H1 (cell line): ENCODE data around the gene ZNF407. TPM values are rescaled to one million over a fixed set of nuclear protein-coding genes. Genes with fewer than 3 reads are reported as not detected.

ENCODE experiments used
- CTCF ChIA-PET: fragments of 300-600 bp; sonication (Branson Sonifier 250); formaldehyde crosslinking; loops from one replicate; lab custom pipeline; 2021; ENCODE audit not compliant: partially characterized antibody; lab: Charles Lee
- POLR2A ChIA-PET: fragments of 300-600 bp; sonication (Branson Sonifier 250); formaldehyde crosslinking; loops from one replicate; lab custom pipeline; 2021; ENCODE audit warnings: inconsistent platforms; ENCODE audit not compliant: partially characterized antibody; lab: Charles Lee
- DNase-seq, 2 experiments: peaks; one replicate each; pipeline versions ENCODE4 v3.0.0 to v3.0.0-alpha.2; 2010 to 2022; ENCODE audit warnings: low spot score in 2 of 2, low read depth in 1 of 2, mixed read lengths in 1 of 2
- FAIRE-seq: peaks from 2 replicates; lab custom pipeline; 2011; peaks lifted over from hg19 to GRCh38; lab: Jason Lieb, UNC
- H2AFZ ChIP-seq: 2 replicates; pipeline ENCODE4 v1.8.1; 2012; ENCODE audit warnings: low read length, inconsistent platforms
- H2AK5ac ChIP-seq: 2 replicates; pipeline ENCODE4 v1.6.1; 2013; ENCODE audit warnings: low read depth, low read length
- H2BK120ac ChIP-seq: replicated peaks from 2 replicates; pipeline ENCODE3; 2013; ENCODE audit warnings: low read depth, low read length, inconsistent platforms
- H2BK12ac ChIP-seq: 2 replicates; pipeline ENCODE4 v1.6.1; 2013; ENCODE audit warnings: low read depth, low read length
- H2BK15ac ChIP-seq: 2 replicates; pipeline ENCODE4 v1.6.1; 2013; ENCODE audit warnings: low read length
- H2BK20ac ChIP-seq: 2 replicates; pipeline ENCODE4 v1.6.1; 2013; ENCODE audit warnings: low read length
- H2BK5ac ChIP-seq: 2 replicates; pipeline ENCODE4 v1.6.1; 2013; ENCODE audit warnings: low read depth, low read length
- H3K14ac ChIP-seq: 2 replicates; pipeline ENCODE4 v1.6.1; 2013; ENCODE audit warnings: inconsistent platforms; ENCODE audit not compliant: insufficient read length
- H3K18ac ChIP-seq: 2 replicates; pipeline ENCODE4 v1.6.1; 2013; ENCODE audit warnings: low read length; ENCODE audit errors: extremely low read depth
- H3K23ac ChIP-seq: 2 replicates; pipeline ENCODE4 v1.6.1; 2013; ENCODE audit warnings: inconsistent platforms; ENCODE audit not compliant: insufficient read length
- H3K23me2 ChIP-seq: 2 replicates; pipeline ENCODE4 v1.6.1; 2013; ENCODE audit warnings: low read depth, low read length
- H3K27ac ChIP-seq: 2 replicates; pipeline ENCODE4 v1.6.1; 2011; ENCODE audit warnings: low read depth, low read length, inconsistent platforms
- H3K27me3 ChIP-seq, 4 experiments: replicated peaks in 1 of 4; 1 replicate in 1 of 4; 2 replicates in 3 of 4; pipeline versions ENCODE4 v1.6.1 to v1.8.1; 2011 to 2013; ENCODE audit warnings: low read length in 3 of 4, mild to moderate bottlenecking in 3 of 4, inconsistent platforms in 2 of 4, mixed read lengths in 2 of 4, moderate library complexity in 1 of 4; ENCODE audit not compliant: control insufficient read depth in 3 of 4, insufficient read depth in 3 of 4; ENCODE audit errors: extremely low read depth in 1 of 4
- H3K36me3 ChIP-seq, 4 experiments: 2 replicates each; pipeline versions ENCODE4 v1.6.1 to v1.8.1; 2011 to 2013; ENCODE audit warnings: mild to moderate bottlenecking in 4 of 4, low read length in 3 of 4, moderate library complexity in 2 of 4, control low read depth in 1 of 4, inconsistent platforms in 1 of 4; ENCODE audit not compliant: insufficient read depth in 4 of 4, control insufficient read depth in 2 of 4
- H3K4ac ChIP-seq: replicated peaks from 2 replicates; pipeline ENCODE3; 2013; ENCODE audit warnings: low read length, low read depth, mixed read lengths, inconsistent platforms; ENCODE audit not compliant: insufficient read length
- H3K4me1 ChIP-seq, 4 experiments: replicated peaks in 1 of 4; 1 replicate in 1 of 4; 2 replicates in 3 of 4; pipeline versions ENCODE4 v1.6.1 to v1.8.1; 2011 to 2013; ENCODE audit warnings: low read length in 3 of 4, inconsistent platforms in 2 of 4, mixed read lengths in 1 of 4; ENCODE audit not compliant: insufficient read depth in 4 of 4, control insufficient read depth in 3 of 4
- H3K4me2 ChIP-seq, 2 experiments: 2 replicates each; pipeline versions ENCODE4 v1.6.1 to v1.8.1; 2011 to 2013; ENCODE audit warnings: low read depth in 2 of 2, low read length in 2 of 2, control low read depth in 1 of 2, inconsistent platforms in 1 of 2, mild to moderate bottlenecking in 1 of 2; ENCODE audit not compliant: insufficient read depth in 1 of 2
- H3K4me3 ChIP-seq, 4 experiments: fragments of 200-600, 300-600 bp in 1 of 4; sonication (generic), shearing (Covaris generic), sonication (Bioruptor Twin) in 1 of 4; 2 replicates each; pipeline versions ENCODE4 v1.5.1 to v1.8.1; 2011 to 2016; ENCODE audit warnings: low read length in 4 of 4, low read depth in 3 of 4, control low read depth in 2 of 4, inconsistent platforms in 2 of 4, mild to moderate bottlenecking in 2 of 4, mixed read lengths in 1 of 4, moderate library complexity in 1 of 4; ENCODE audit not compliant: insufficient read depth in 2 of 4; ENCODE audit errors: extremely low read depth in 1 of 4
- H3K56ac ChIP-seq: replicated peaks from 2 replicates; pipeline ENCODE3; 2013; ENCODE audit warnings: low read depth, mild to moderate bottlenecking, mixed read lengths, low read length, inconsistent platforms; ENCODE audit not compliant: insufficient read length
- H3K79me1 ChIP-seq: 2 replicates; pipeline ENCODE4 v1.6.1; 2013; ENCODE audit warnings: low read depth, low read length, control low read depth
- H3K79me2 ChIP-seq, 2 experiments: 2 replicates each; pipeline versions ENCODE4 v1.6.1 to v1.8.1; 2012 to 2013; ENCODE audit warnings: low read length in 2 of 2, mild to moderate bottlenecking in 2 of 2, inconsistent platforms in 1 of 2; ENCODE audit not compliant: insufficient read depth in 2 of 2, control insufficient read depth in 1 of 2
- H3K9ac ChIP-seq, 4 experiments: replicated peaks in 1 of 4; 1 replicate in 1 of 4; 2 replicates in 3 of 4; pipeline versions ENCODE4 v1.6.1 to v1.8.1; 2011 to 2013; ENCODE audit warnings: low read depth in 3 of 4, low read length in 3 of 4, control low read depth in 2 of 4, mild to moderate bottlenecking in 2 of 4, moderate library complexity in 2 of 4, inconsistent platforms in 1 of 4; ENCODE audit errors: extremely low read depth in 1 of 4
- H3K9me3 ChIP-seq, 2 experiments: 2 replicates each; pipeline versions ENCODE4 v1.6.1 to v1.8.1; 2012 to 2013; ENCODE audit warnings: mild to moderate bottlenecking in 2 of 2, moderate library complexity in 2 of 2, control low read depth in 1 of 2, inconsistent platforms in 1 of 2, low read depth in 1 of 2, low read length in 1 of 2, mixed read lengths in 1 of 2; ENCODE audit not compliant: insufficient read depth in 2 of 2
- H4K20me1 ChIP-seq, 2 experiments: replicated peaks in 1 of 2; 2 replicates each; pipeline versions ENCODE3 to v1.8.1; 2011 to 2013; ENCODE audit warnings: inconsistent platforms in 2 of 2, low read length in 2 of 2, mild to moderate bottlenecking in 1 of 2; ENCODE audit not compliant: insufficient read depth in 2 of 2, control insufficient read depth in 1 of 2
- H4K5ac ChIP-seq: 2 replicates; pipeline ENCODE4 v1.6.1; 2013; ENCODE audit warnings: low read length, low read depth, mixed read lengths, inconsistent platforms; ENCODE audit not compliant: insufficient read length
- H4K8ac ChIP-seq: 2 replicates; pipeline ENCODE4 v1.8.0; 2013; ENCODE audit warnings: mild to moderate bottlenecking, moderate library complexity, low read length, inconsistent platforms; ENCODE audit not compliant: insufficient read depth; ENCODE audit errors: extremely low read depth
- H4K91ac ChIP-seq: replicated peaks from 2 replicates; pipeline ENCODE3; 2013; ENCODE audit warnings: low read length, mixed read lengths, inconsistent platforms; ENCODE audit not compliant: insufficient read length
- ATF3 ChIP-seq: IDR thresholded peaks from 2 replicates; pipeline ENCODE4 v1.6.1; 2011; ENCODE audit warnings: low read depth, mild to moderate bottlenecking, low read length; ENCODE audit not compliant: insufficient read depth
- BRCA1 ChIP-seq: IDR thresholded peaks from 2 replicates; pipeline ENCODE4 v1.6.1; 2012; ENCODE audit warnings: low read depth, low read length, improper control_type of control experiment
- CHD1 ChIP-seq: IDR thresholded peaks from 2 replicates; pipeline ENCODE4 v1.6.1; 2012; ENCODE audit warnings: low read depth, low read length, improper control_type of control experiment
- CHD2 ChIP-seq: IDR thresholded peaks from 2 replicates; pipeline ENCODE4 v1.6.1; 2012; ENCODE audit warnings: low read length, improper control_type of control experiment
- CREB1 ChIP-seq: IDR thresholded peaks from 2 replicates; pipeline ENCODE4 v1.6.1; 2012; ENCODE audit warnings: inconsistent platforms
- CTBP2 ChIP-seq: IDR thresholded peaks from 2 replicates; pipeline ENCODE4 v1.7.0; 2011; ENCODE audit warnings: borderline replicate concordance, mild to moderate bottlenecking, moderate library complexity, mixed read lengths, low read length; ENCODE audit not compliant: insufficient read depth, insufficient read length
- CTCF ChIP-seq, 3 experiments: IDR thresholded peaks; 1 replicate in 2 of 3; 2 replicates in 1 of 3; pipeline versions ENCODE4 v1.5.1 to v1.6.1; 2011; ENCODE audit warnings: low read length in 3 of 3, mild to moderate bottlenecking in 3 of 3, inconsistent platforms in 2 of 3, low read depth in 1 of 3, moderate library complexity in 1 of 3; ENCODE audit not compliant: insufficient read depth in 1 of 3; ENCODE audit errors: control extremely low read depth in 1 of 3
- E2F6 ChIP-seq: IDR thresholded peaks from 2 replicates; pipeline ENCODE4 v1.6.1; 2012; ENCODE audit warnings: inconsistent platforms
- HDAC2 ChIP-seq, 2 experiments: fragments of 300-600 bp in 1 of 2; sonication (generic) in 1 of 2; IDR thresholded peaks; 2 replicates each; pipeline ENCODE4 v1.6.1; 2011 to 2012; ENCODE audit warnings: low read depth in 2 of 2, low read length in 2 of 2, mild to moderate bottlenecking in 2 of 2, moderate library complexity in 2 of 2, borderline replicate concordance in 1 of 2, inconsistent platforms in 1 of 2
- KDM5A ChIP-seq: fragments of 200-600 bp; IDR thresholded peaks from 2 replicates; pipeline ENCODE4 v1.7.1; 2012; ENCODE audit warnings: mild to moderate bottlenecking, low read length, inconsistent platforms, mixed read lengths
- POU5F1 ChIP-seq: IDR thresholded peaks from 2 replicates; pipeline ENCODE4 v1.6.1; 2011; ENCODE audit warnings: low read depth, mild to moderate bottlenecking, low read length, moderate library complexity
- WGBS, 2 experiments: shearing (Covaris generic) in 1 of 2; methylation state at CpG; one replicate each; pipeline versions ENCODE4 v1.1.6 to v1.1.7; 2013 to 2015; ENCODE audit warnings: low lambda C conversion rate in 2 of 2, mixed read lengths in 2 of 2, inconsistent platforms in 1 of 2, low coverage in 1 of 2, missing lambda C conversion rate in 1 of 2; ENCODE audit not compliant: insufficient replicate concordance in 2 of 2, insufficient coverage in 1 of 2, insufficient read length in 1 of 2; ENCODE audit errors: extremely low coverage in 1 of 2, missing lambda C conversion rate in 1 of 2; 5-methylcytosine and 5-hydroxymethylcytosine counted together
- polyA plus RNA-seq, 7 experiments: library from polyadenylated mRNA; depleted of rRNA in 3 of 7; stranded (reverse) in 5 of 7; unstranded in 2 of 7; fragments of >200 nt in 5 of 7; fragments of 200-250 nt in 2 of 7; gene quantifications; 1 replicate in 5 of 7; 2 replicates in 1 of 7; 4 replicates in 1 of 7; pipeline versions ENCODE4 v1.2.1 to v1.2.3, GENCODE V29; 2011 to 2013; ENCODE audit warnings: missing spikeins in 2 of 7, mixed read lengths in 2 of 7
- total RNA-seq: library from RNA; stranded (reverse); fragmentation: NEBNext Ultra II Directional; extraction: Animal tissue kit (Norgen Biotek cat#: 25700); gene quantifications from 2 replicates; pipeline ENCODE4 v1.2.1, GENCODE V29; 2021

ZNF407 gene
- total and polyA plus RNA-seq, 2 of the 8 experiments (the other 6 are each of a cell fraction or from before 2014, with no cell fraction given) = 1.5 to 6.8 TPM

GRCh38 chr18:74902147-74902455, 304.4 kb downstream of the ZNF407 start:
- Histone ChIP-seq H4K5ac (no peak overlapping the region), H3K79me1 (no peaks in the 10 kb centered on the region), H2AFZ (no peak overlapping the region), H3K4ac (no peak overlapping the region), H4K91ac (no peak overlapping the region), H3K9ac (no peak overlapping the region), H3K14ac (no peak overlapping the region), H3K36me3 (no peaks in the 10 kb centered on the region), H3K23me2 (no peaks in the 10 kb centered on the region), H3K56ac (no peak overlapping the region), H3K23ac (no peak overlapping the region), H3K4me1 (peaks cover 0 to 3% (median 0%) of the 10 kb centered on the region in 4 experiments; a peak in 1 of 7 replicates), H3K18ac (no peak overlapping the region), H2BK20ac (no peak overlapping the region), H4K8ac (no peak overlapping the region), H4K20me1 (no peaks in the 10 kb centered on the region), H2AK5ac (no peak overlapping the region), H3K27me3 (no peaks in the 10 kb centered on the region), H3K9me3 (no peaks in the 10 kb centered on the region), H2BK5ac (no peak overlapping the region), H2BK15ac (no peak overlapping the region), H3K27ac (no peak overlapping the region), H3K4me3 (no peak overlapping the region), H3K4me2 (no peak overlapping the region), H2BK12ac (no peak overlapping the region), H2BK120ac (no peak overlapping the region), H3K79me2 (no peaks in the 10 kb centered on the region)
- ChIA-PET POLR2A (no interaction called here), CTCF (interaction anchor here (1.0 to 1.9 kb wide), 3 partner anchors 12 to 150 kb away, joined by 3 to 4 read pairs (median 3); no protein-coding TSS in a partner anchor)
- FAIRE-seq = no peak
- WGBS, 2 experiments = 97% methylated on average over 13 of the region's 13 CpGs; no CpG with 5 or more reads in 1 of the 2 experiments
- no peak for DNase-seq
- no peak for TF ChIP-seq ATF3
- no peak for TF ChIP-seq HDAC2 (IDR thresholded peaks at IDR 0.05; ENCODE audit: borderline replicate concordance in 1 of 2, low read depth in 2 of 2, low read length in 2 of 2)
- TF ChIP-seq CTBP2 = no peak
- no peak for TF ChIP-seq CHD1
- TF ChIP-seq CTCF (IDR thresholded peaks at IDR 0.05; ENCODE audit: control extremely low read depth in 1 of 3, insufficient read depth in 1 of 3, low read depth in 1 of 3, low read length in 3 of 3) = no peak
- no peak for TF ChIP-seq BRCA1
- no peak for TF ChIP-seq KDM5A
- no peak for TF ChIP-seq E2F6
- no peak for TF ChIP-seq CHD2
- TF ChIP-seq POU5F1 = no peak
- no peak for TF ChIP-seq CREB1
